GDM1 (cell line): Measurements from ENCODE around the gene IRF1.

ENCODE experiments used
- DNase-seq: peaks from one replicate; lab custom pipeline; 2025; lab: John Stamatoyannopoulos, UW

Gene IRF1

GRCh38 chr5:132500931-132501628 lies 10.5 kb upstream of the IRF1 start:
- peak; percentile 46 for DNase-seq

DNA sequence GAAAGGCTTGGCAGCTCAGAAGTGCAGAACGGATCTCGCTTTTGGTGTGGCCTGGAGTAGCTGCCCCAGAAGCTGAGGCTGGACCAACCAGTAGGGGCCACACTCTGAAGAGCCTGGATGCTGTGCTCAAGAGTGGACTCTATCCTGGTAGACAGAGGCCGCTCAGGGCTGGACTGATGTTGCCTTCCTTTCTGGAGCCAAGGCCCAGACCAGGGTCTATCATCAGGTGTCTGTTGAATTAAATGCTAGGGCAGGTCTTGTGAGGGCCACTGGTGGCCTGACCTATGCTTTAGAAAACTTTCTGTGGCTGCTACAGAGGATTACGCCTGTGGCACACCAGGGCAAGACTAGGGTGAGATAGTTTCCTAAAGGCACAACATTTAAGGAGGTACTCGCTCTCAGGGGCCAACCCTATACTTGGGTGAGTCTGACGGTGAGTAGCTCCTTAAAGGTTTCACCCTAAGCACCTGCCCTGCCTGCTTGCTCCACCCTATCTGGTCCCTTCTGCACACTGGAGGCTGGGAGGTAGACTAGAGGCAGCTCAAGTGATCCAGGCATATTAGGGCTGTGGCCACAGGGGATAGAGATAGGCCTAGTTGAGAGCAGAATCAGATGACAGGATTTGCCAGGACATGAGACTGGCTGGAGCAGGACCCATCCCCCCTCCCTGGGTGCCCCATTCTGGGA lies 9.8 kb upstream of the IRF1 start:
- no peak for DNase-seq

DNA sequence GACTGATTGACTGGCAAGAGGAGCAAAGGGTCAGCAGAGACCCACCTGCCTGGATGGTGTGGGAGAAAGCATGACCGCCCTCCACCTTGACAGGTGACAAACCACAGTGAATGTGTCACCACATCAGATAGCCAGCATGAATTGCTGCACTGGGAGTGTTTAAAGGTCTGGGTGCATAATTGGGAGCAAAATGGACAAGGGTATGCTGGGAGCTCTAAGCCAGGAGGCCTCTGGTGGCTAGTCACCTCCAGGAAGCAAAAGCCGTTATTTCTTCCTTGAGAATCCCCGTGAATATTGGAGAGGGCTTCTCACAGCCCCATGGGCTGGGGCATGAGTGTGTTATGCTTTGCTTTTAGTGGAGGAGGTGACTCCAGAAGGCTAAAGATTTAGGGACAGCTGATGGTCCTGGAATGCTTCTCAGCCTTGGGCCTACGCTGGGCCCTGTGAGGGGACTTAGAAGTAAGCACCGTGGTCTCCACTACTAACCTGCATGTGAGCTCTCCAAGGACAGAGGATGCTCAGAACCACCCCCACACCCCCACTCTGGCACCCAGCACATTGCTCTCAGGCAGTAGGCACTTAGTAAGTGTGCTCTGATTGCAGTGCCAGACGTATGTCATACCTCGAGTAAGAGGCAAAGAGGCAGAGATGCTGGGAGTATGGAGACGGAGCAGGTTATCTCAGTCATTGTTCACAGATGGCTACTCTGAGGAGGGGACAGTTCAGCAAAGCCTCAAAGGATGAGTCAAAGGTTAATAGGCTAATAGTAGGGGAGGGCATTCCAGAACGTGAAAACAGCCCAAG lies 9.1 kb upstream of the IRF1 start:
- DNase-seq, result no peak

- DNase-seq, result no peak
Measured at GRCh38 chr5:132498686-132499271, 8.2 kb upstream of the IRF1 start.

DNA sequence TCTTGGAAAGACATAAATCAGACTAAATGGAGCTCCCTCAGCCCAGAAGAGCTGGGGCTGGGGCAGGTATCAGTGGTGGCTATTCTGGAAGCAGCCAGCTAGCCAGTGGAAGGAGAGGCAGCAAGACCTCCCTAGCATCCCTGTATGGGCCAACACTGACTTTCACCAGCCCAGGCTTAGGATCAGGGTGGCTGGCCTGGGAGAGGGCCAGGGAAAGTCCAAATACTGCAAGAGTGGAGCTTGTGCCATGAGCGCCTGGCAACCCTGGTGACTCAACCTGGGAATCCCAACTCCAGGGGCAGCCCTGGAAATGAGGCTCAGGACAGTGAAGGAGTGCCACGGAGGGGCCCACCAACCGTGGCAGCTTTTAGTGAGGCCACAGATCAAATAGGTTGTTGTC lies 7.6 kb upstream of the IRF1 start:
- no peak for DNase-seq

GRCh38 chr5:132497488-132497997 lies 7.0 kb upstream of the IRF1 start:
- DNase-seq, result no peak

GRCh38 chr5:132496631-132497487 lies 6.3 kb upstream of the IRF1 start:
- DNase-seq, result peak; percentile 33

- peak; percentile 89 for DNase-seq
Measured at GRCh38 chr5:132496191-132496630, 5.6 kb upstream of the IRF1 start.

- peak; percentile 85 for DNase-seq
Measured at GRCh38 chr5:132495667-132496190, 5.2 kb upstream of the IRF1 start.

- DNase-seq, result no peak
Measured at GRCh38 chr5:132493821-132494220, 3.2 kb upstream of the IRF1 start.

DNA sequence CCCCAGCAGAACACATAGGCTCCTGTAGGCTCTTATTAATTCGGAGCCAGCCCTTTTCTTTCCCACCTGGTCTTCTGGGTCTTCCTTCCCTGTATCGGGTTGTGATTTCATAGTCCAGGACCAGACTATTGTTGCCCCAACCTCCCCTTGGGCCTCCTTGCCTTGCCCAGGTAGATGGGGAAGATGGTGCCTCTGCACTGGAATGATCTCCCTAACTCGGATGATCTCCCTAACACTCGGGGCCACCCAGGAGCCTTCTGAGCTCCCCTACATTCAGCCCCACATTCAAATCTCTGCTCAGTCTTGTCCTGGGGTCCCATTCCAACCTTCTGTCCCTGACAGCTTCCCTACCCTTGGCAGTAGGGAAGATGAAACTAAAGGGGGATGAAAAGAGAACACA lies 2.7 kb upstream of the IRF1 start:
- DNase-seq, result no peak

GRCh38 chr5:132492386-132493125 lies 2.0 kb upstream of the IRF1 start:
- no peak for DNase-seq

DNA sequence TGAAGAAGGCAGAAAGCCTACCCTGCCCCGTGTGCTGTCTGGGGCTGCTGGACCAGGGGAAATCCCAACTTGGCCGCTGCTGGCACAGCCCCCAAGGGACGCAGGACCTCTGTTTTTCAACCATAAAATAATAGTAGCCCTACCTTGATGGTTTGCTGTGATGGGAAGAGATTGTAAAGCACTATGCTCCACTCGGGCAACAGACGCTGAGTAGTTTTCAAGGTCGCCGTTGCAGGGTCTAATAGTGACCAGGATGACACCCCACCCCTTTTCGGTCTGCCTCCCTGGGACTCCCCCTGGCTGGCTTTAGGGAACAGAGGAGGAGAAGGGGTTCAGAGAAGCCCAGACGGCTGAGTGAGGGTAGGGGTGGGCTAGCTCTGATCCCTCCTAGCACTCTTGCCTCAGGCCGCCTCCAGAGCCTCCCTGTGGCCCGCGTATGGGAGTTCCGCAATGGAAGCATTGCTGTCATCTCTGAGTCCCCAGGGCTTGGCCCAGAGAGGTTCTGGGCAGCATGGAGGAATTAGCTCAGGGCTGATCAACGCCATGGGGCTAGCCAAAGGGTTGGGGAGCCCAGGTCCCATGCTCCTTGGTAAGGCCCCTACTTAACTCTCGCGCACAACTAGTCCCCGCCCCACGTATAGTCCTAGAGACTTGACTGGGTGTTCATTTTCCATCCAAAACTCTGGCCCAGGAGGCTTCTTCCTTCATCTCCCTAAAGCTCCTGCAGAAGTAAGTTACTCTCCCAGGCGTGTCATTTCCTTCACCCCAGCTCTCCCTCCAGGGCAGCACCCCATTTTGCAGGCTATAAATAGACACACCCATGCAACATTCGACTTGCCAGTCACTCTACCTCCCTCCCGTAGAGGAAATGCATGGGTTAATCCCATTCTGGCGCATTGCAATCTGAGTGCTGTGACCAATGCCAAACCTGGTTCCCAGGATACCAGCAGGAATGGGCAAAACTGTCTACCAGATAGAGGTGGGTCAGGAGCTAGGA lies 1.1 kb upstream of the IRF1 start:
- no peak for DNase-seq

GRCh38 chr5:132489871-132490483 lies 596 bp downstream of the IRF1 start:
- peak; percentile 32 for DNase-seq

- no peak for DNase-seq
Measured at GRCh38 chr5:132489051-132489770, 1.4 kb downstream of the IRF1 start.

DNA sequence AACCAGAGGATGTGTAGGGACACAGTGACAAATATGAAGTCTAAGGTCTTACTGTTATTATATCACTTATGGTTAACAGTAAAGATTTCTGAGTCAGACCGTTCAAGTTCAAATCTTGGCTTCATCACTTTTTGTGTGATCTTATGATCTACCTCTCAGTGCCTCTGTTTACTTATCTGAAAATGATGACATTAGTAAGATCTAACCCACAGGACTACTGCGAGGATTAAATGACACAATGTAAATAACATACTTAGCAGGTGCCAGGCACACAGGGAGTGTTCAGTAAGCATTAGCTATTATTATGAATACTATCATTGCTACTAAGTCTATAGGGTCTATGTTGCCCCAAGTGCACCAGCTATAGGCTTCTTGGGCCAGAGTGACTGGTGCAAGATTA lies 2.0 kb downstream of the IRF1 start:
- no peak for DNase-seq

DNA sequence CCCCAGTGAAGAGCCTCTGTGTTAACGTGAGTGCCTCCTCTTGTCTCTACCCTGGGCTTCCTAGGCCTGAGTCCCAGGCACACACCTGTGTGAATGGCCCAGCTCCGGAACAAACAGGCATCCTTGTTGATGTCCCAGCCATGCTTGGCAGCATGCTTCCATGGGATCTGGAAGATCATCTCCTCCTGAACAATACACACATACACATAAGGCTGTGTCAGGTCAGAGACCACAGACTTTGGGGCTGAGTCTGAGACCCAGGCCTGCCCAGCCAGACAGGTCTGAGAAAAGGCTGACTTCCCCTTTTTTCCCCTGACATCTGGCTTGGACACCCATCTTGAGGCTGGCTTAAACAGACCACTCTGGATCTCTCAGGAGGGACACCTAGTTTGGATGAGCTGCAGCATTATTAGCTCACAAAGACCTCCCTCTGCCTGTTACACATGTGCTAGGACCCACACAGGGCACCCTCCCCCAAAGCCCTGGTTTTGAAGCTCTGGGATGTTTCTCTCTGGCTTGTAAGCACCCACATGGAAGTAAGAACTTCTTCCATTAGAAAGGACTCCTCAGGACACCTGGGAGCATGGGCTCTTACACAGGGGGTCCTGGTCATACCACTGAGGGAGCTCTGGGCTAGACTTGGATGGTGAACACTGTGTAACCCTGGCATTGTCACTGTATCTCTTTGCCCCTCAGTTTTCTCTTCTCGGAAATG lies 2.6 kb downstream of the IRF1 start:
- DNase-seq, result peak; percentile 45
